Stimulated activated CD4-positive, alpha-beta T cell treated with anti-CD3 and anti-CD28 coated beads, Interleukin-15, amount 100 ng/mL, for 1 hour (primary cell): ENCODE measurements around the gene TUNAR.

ENCODE experiments used
- DNase-seq, 2 donors: peaks; one replicate each; pipeline ENCODE4 v3.0.0-alpha.2; 2020; ENCODE audit warnings: low read depth in 1 of 2, low spot score in 1 of 2

Gene TUNAR

DNA sequence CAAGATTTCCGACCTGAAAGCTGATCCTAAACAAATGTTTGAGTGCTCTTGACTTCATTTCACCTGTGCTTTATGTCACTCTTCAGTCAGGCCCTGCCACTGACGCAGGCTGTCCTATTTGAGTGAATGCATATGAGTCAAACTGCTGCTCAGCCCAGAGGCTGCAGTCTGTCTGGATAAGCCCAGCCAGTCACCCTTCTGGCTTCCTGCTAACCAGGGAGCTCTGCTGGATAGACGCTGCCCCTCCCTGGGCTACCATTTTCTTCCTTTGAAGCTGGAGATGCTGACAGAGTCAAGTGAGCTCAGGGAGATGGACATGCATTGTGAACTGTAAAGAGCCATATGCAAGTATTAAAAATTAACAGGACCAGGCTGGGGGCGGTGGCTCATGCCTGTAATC, 5.1 kb upstream of the TUNAR start:
- no peak for DNase-seq

- no peak for DNase-seq
These were observed 3.9 kb upstream of the TUNAR start for GRCh38 chr14:95872777-95873176.

DNA sequence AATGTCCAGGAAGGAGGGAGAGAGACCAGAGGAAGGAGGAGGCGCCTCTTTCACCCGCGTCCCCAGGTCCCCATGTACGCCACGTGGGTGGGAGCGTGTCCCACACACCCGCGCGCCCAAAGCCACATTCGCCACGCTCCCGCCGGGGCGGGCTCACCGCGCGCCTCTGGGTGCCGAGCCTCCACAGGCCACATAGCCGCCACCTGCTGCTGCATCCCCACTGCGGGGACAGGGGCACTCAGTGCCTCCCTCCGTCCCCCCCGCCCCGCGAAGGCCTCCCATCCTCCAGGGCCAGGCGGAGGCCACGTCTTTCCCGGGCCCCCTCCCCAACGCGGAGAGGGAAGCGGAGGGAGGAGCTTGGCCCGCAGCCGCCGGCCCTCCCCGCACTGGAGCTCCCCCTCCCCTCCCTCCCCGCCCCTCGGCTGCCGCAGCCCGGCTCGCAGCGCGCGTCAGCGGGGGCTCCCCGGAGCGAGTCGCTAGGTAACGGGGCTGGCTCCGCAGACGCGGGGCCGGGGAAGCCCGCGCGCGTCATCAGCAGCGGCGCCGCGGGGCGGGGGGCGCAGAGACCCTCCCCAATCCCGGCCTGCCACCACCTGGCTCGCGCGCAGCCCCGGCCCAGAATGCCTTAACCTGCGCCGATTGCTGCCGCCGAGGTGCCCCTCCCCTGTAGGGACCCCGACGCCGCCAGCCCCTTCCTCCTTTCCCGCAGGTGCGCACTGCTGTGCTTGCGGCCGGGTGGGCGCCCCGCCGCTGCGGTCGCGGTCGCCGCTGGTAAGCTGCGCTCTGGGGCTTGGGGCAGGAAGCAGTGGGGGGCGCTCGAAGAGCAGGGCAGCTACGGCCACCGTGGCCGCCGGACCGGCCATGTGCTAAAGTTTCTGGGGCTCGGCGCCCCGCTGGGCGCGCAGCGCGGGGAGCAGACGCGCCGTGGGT, 536 bp upstream of the TUNAR start:
- no peak for DNase-seq

DNA sequence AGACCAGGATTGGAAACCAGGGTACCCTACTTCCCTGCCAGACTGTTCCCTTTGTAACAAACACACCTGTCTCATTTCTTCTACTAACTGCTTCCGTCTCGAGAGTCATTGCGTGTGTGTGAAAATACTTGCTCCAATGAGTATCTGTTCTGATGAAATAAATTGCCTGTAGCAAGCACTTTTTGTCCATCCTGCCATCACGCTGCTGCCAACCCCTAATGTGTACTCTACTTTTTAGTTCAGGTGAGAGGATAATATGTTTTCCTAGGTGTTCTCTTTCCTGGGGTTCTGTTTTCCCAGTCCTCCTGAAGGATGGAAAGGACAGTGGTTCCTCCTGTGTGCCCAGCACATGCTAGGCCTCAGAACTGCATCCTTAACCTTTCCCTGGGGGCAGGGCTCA, 1.0 kb downstream of the TUNAR start:
- no peak for DNase-seq

GRCh38 chr14:95884377-95884776, 7.7 kb downstream of the TUNAR start:
- DNase-seq, result no peak

- DNase-seq, result no peak
These were observed 8.6 kb downstream of the TUNAR start for GRCh38 chr14:95885278-95885677.

DNA sequence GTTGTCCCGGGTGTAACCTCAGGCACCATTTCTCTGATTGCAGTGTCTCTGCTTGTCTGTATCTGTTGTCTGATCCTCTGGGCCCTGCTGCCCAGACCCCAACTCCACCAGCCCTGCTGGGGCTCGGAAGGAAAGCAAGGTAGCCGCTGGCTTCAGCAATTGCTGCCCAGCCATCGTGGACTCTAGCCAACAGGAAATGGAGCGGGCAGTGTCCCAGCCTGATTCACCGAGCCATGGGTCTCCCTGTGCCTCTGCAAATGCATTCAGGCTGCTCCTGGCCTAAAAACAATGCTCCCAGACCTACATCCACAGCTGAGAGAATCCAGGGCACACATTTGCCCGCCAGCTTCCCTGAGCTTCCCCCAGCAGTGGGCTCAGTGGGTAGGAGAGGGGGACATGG, 9.2 kb downstream of the TUNAR start:
- no peak for DNase-seq

DNA sequence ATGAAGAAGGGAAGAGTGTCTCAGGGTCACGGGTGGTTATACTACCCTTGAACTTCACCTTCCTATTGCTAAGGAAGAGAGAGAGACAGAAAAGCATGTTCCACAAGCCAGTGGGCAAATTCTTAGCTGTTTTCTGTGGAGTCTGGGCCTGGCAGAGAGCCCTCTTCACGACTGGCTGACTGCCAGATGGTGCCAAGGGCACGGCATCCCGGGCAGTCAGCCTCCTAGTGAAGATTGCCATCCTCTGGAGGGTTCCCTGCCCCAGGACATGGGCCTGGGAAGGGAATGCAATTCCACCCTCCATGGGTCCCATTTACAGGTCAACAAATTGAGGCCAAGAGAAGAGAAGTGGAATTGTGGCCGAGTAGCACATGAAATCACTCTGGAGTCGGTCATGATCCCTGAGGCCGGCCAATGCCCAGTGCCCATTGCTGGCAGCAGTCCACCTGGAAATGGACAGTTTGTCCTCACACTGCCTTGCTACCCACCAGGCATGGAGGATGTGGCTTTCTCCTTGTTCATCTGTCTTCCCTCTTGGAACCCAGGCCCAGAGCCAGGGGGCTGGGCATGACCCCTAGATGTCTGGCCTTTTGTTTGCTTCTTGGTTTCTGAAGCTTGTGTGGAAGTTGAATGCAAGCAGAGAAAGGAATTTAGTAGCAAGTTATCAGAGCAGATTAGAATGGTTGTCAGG, 9.9 kb downstream of the TUNAR start:
- no peak for DNase-seq

- no peak for DNase-seq
These were observed 10.7 kb downstream of the TUNAR start for GRCh38 chr14:95887351-95887750.

DNA sequence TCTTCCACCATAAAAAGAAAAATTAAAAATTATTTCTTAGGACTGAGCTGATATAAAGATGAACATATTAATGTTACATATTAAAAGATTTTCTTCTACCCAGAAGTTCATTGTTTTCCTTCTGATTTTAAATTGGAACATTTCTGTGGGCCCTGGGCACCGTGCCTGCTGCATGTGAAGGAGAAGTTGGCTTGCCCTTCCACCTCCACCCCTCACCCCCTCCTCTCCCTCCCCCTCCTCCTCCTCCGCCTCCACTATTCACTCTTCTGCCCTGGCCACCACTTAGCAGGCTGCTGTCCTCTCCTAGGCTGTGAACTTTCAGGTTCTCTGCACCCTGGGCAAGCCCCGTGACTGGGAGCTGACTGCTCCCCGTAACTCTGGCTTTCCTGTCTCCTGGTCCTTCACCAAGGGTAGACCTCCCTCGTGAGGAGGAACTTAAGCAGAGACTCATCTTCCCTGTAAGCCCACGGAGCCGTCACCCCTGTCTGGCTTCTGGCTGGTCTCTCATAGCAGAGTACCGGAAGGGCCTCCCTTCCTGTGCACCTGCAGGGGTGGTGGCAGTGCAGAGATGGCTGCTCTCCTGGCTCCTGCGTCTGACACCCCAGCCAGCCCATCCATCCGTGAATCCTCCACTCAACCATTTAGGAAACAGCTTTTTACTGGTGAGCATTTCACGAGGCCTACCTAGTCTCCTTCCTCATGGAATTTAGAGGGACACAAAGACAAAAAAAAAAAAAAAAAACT, 12.8 kb downstream of the TUNAR start:
- no peak for DNase-seq

DNA sequence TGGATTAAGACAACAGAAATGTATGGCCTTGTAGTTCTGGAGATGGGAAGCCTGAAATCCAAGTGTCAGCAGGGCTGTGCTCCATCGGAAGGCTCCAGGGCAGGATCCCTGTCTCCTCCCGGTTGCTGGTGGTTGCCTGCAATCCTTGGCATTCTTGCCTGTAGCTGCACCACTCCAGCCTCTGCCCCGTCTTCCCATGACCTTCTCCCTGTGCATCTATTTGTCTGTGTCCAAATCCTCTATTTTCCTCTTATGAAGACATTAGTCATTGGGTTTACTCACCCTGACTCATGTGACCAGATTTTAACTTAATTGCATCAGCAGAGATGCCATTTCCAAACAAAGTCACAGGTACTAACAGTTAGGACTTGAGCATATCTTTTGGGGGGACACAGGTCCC, 15.1 kb downstream of the TUNAR start:
- DNase-seq, result no peak

DNA sequence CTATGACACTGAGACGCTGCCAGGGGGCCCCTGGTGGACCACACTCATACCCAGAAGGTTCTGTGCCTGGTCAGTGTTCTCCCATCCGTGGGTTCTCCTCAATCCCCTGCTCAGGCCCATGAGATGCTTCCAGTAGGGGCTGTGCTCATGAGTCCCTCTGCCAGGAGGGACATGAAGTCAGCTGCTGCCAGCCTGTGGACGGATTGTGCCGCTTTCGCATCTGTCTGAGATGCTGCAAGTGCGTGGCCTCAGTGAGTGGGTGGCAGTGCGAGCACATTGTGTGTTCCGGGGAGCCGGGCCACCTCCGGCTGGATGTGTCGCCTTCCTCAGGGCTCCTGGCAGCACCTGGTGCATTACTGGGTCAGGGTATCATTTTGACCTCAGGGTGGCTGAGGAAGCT, 15.5 kb downstream of the TUNAR start:
- DNase-seq, result no peak

DNA sequence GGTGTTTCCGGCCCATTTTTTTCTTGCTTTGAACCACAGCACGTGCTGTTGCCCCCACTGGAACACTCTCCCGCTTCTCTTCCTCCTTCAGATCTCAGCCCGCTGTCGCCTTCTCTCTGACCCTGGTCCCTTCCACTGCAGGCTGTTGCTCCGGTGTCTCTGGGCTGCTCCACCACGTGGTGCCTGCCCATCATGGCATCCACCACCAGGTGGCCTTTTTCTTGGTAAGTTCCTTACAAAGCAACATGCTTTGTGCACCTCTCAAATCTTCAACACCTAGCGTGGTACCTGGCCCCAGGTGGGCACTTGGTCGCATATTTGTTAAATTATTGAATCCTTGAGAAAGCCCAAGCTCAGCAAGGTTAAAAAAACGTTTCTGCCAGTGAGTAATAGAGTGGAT, 19.1 kb downstream of the TUNAR start:
- no peak for DNase-seq

GRCh38 chr14:95896498-95897135, 20.0 kb downstream of the TUNAR start:
- DNase-seq, result no peak

DNA sequence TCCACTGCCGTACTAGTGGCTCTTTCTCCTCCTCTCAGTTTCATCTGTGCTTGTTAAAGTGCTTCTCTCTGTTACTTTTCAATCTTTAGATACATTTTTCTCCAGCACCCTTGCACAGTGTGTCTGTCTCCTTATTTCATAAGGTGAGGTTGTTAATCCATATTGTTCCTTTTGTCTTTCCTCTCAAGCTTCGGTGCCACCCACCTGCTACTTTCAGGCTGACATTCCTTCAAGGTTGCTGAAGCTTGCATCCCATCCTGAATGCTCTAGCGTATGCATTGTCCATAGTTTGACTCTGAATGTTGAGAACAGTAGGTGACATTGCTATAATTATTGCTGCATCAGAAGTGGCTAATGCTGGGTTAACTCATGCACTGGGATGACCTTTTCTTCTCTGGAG, 20.6 kb downstream of the TUNAR start:
- DNase-seq, result no peak

DNA sequence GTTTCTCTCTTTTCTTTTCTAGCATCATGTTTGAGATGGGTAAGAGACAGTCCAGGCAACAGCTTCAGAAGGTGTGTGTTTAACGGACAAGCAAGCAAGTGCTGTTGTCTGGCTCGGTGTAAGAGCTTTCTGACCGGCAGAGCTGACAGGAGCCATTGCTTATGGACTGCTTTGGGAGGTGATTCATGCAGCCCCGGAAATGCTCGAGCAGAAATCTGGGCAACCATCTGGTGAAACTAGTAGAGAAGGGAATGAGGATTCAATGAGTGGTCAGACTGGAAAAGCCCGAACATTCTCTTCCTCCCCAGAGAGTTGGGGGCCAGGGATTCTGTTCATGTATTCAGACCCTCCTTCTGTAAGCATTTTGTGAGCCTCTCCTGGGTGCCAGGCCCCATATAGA, 24.4 kb downstream of the TUNAR start:
- DNase-seq, result no peak

DNA sequence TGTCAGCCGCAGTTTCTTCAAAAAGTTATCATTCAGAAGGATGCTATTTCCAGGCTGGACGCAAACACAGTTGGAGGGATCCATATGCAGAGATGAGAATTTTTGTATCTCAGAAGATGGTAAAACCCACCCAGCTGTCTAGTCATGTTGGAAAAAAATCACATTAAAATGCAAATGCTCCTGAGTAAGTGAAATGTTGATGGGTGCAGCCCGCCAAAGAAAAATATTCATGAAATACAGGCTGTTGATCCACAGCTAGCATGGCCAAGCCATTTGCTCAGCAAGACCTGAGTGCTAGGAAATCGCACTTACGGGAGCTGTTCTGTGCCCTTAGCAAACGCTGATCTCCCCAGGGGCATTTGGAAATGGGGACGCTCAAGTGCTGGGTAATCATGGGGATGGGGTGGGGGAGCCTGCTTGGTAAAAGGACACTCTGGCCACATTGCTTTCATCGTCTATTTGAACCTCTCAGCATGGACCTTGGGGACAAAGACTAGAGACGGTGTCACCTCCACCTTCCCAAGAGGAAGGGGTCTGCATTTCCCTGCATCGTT, 25.7 kb downstream of the TUNAR start:
- DNase-seq, result no peak

GRCh38 chr14:95903165-95903564, 26.5 kb downstream of the TUNAR start:
- no peak for DNase-seq

- no peak for DNase-seq
These were observed 27.0 kb downstream of the TUNAR start for GRCh38 chr14:95903616-95904107.

- no peak for DNase-seq
These were observed 30.0 kb downstream of the TUNAR start for GRCh38 chr14:95906591-95906990.

GRCh38 chr14:95910628-95911027, 34.0 kb downstream of the TUNAR start:
- no peak for DNase-seq
